SK-N-SH treated with all-trans-retinoic acid at 6 μM for 48 hours (cell line): ENCODE data around the gene URB2.
"Not testable (repeated sequence)": the region's sequence is repeated elsewhere in the genome, so short reads cannot be mapped to it uniquely, and the experiment has no call there.

ENCODE experiments used
- ATAC-seq: fragments of 200-7000 bp; cut with Tn5 transposase; 3 replicates; pipeline ENCODE4 v1.9.1; 2020; ENCODE audit warnings: mild to moderate bottlenecking, moderate library complexity
- ARNTL ChIP-seq: fragments of 450-650 bp; formaldehyde crosslinking; IDR thresholded peaks from 2 replicates; pipeline ENCODE4 v1.5.0; 2020; ENCODE audit warnings: low read depth, mild to moderate bottlenecking, moderate library complexity, borderline replicate concordance
- BACH2 ChIP-seq: fragments of 250-450 bp; sonication (Bioruptor Pico); IDR thresholded peaks from 2 replicates; pipeline ENCODE4 v1.9.0; 2021; ENCODE audit warnings: mild to moderate bottlenecking, borderline replicate concordance
- CREB5 ChIP-seq: fragments of 250-450 bp; sonication (Bioruptor Pico); IDR thresholded peaks from 2 replicates; pipeline ENCODE4 v1.5.1; 2020; ENCODE audit warnings: low read depth, mild to moderate bottlenecking, moderate library complexity
- CSDC2 ChIP-seq: fragments of 250-450 bp; sonication (Bioruptor Pico); IDR thresholded peaks from 2 replicates; pipeline ENCODE4 v1.5.0; 2020; ENCODE audit warnings: mild to moderate bottlenecking, moderate library complexity
- CSRNP3 ChIP-seq: fragments of 250-450 bp; sonication (Bioruptor Pico); IDR thresholded peaks from 2 replicates; pipeline ENCODE4 v1.5.1; 2021; ENCODE audit warnings: mild to moderate bottlenecking, moderate library complexity
- ESRRG ChIP-seq: fragments of 250-450 bp; sonication (Bioruptor Pico); IDR thresholded peaks from 2 replicates; pipeline ENCODE4 v1.6.1; 2021; ENCODE audit warnings: mild to moderate bottlenecking
- GLIS3 ChIP-seq: fragments of 250-450 bp; sonication (Bioruptor Pico); IDR thresholded peaks from 2 replicates; pipeline ENCODE4 v1.5.0; 2020; ENCODE audit warnings: mild to moderate bottlenecking, moderate library complexity
- ISL1 ChIP-seq: fragments of 250-450 bp; sonication (Bioruptor Pico); IDR thresholded peaks from 2 replicates; pipeline ENCODE4 v2.1.2; 2022; ENCODE audit warnings: mild to moderate bottlenecking, moderate library complexity
- OSR1 ChIP-seq: fragments of 250-450 bp; sonication (Bioruptor Pico); IDR thresholded peaks from 2 replicates; pipeline ENCODE4 v1.8.0; 2022; ENCODE audit warnings: moderate library complexity, mild to moderate bottlenecking, inconsistent platforms
- PPARA ChIP-seq: fragments of 250-450 bp; sonication (Bioruptor Pico); IDR thresholded peaks from 2 replicates; pipeline ENCODE4 v1.5.0; 2020; ENCODE audit warnings: mild to moderate bottlenecking, borderline replicate concordance
- TCF4 ChIP-seq: fragments of 250-450 bp; sonication (Bioruptor Pico); IDR thresholded peaks from 2 replicates; pipeline ENCODE4 v1.8.0; 2021; ENCODE audit warnings: mild to moderate bottlenecking, moderate library complexity, borderline replicate concordance
- TOX ChIP-seq: fragments of 250-450 bp; sonication (Bioruptor Pico); IDR thresholded peaks from 2 replicates; pipeline ENCODE4 v1.8.0; 2021; ENCODE audit warnings: mild to moderate bottlenecking, moderate library complexity, borderline replicate concordance
- ZNF565 ChIP-seq: fragments of 450-650 bp; formaldehyde crosslinking; conservative IDR thresholded peaks from 2 replicates; pipeline ENCODE4 v1.5.0; 2020; ENCODE audit warnings: low read depth, mild to moderate bottlenecking, moderate library complexity
- ZNF70 ChIP-seq: fragments of 450-650 bp; formaldehyde crosslinking; IDR thresholded peaks from 2 replicates; pipeline ENCODE4 v1.5.0; 2020; ENCODE audit warnings: mild to moderate bottlenecking, moderate library complexity
- ZNF8 ChIP-seq: fragments of 450-650 bp; formaldehyde crosslinking; IDR thresholded peaks from 2 replicates; pipeline ENCODE4 v1.5.0; 2020; ENCODE audit warnings: mild to moderate bottlenecking, moderate library complexity
- TF ChIP-seq, protein P1 (sequence below): fragments of 250-450 bp; sonication (Bioruptor Pico); IDR thresholded peaks from 2 replicates; pipeline ENCODE4 v1.8.0; 2020; ENCODE audit warnings: mild to moderate bottlenecking, moderate library complexity, borderline replicate concordance

URB2 gene

GRCh38 chr1:229590119-229590518, 35.9 kb upstream of the URB2 start:
- no peak for ATAC-seq
- TF ChIP-seq ZNF8 (no peak), ESRRG (CRISPR knock-in tag) (no peak), ZNF70 (CRISPR knock-in tag) (no peak), GLIS3 (CRISPR knock-in tag) (no peak), ISL1 (no peak), ZNF565 (no peak), BACH2 (CRISPR knock-in tag) (no peak), OSR1 (no peak), TOX (no peak), CSRNP3 (CRISPR knock-in tag) (no peak), PPARA (CRISPR knock-in tag) (no peak)
- TF ChIP-seq, all 23 proteins: peak for 0

- TF ChIP-seq ZNF8 (no peak), OSR1 (no peak)
- ATAC-seq: no peak
Measured at GRCh38 chr1:229593800-229594199, 32.2 kb upstream of the URB2 start.

GRCh38 chr1:229594227-229595008, 31.6 kb upstream of the URB2 start:
- no peak for ATAC-seq
- TF ChIP-seq CREB5 (no peak), ISL1 (no peak), GLIS3 (CRISPR knock-in tag) (no peak), PPARA (CRISPR knock-in tag) (no peak), ZNF8 (no peak), ESRRG (CRISPR knock-in tag) (no peak), CSRNP3 (CRISPR knock-in tag) (no peak), TCF4 (CRISPR knock-in tag) (no peak)
- TF ChIP-seq, protein P1, sequence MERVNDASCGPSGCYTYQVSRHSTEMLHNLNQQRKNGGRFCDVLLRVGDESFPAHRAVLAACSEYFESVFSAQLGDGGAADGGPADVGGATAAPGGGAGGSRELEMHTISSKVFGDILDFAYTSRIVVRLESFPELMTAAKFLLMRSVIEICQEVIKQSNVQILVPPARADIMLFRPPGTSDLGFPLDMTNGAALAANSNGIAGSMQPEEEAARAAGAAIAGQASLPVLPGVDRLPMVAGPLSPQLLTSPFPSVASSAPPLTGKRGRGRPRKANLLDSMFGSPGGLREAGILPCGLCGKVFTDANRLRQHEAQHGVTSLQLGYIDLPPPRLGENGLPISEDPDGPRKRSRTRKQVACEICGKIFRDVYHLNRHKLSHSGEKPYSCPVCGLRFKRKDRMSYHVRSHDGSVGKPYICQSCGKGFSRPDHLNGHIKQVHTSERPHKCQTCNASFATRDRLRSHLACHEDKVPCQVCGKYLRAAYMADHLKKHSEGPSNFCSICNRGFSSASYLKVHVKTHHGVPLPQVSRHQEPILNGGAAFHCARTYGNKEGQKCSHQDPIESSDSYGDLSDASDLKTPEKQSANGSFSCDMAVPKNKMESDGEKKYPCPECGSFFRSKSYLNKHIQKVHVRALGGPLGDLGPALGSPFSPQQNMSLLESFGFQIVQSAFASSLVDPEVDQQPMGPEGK (CRISPR knock-in tag): no peak
- TF ChIP-seq, all 23 proteins: peak for 0

GRCh38 chr1:229595876-229596275, 30.2 kb upstream of the URB2 start:
- ATAC-seq: not testable (repeated sequence)

DNA sequence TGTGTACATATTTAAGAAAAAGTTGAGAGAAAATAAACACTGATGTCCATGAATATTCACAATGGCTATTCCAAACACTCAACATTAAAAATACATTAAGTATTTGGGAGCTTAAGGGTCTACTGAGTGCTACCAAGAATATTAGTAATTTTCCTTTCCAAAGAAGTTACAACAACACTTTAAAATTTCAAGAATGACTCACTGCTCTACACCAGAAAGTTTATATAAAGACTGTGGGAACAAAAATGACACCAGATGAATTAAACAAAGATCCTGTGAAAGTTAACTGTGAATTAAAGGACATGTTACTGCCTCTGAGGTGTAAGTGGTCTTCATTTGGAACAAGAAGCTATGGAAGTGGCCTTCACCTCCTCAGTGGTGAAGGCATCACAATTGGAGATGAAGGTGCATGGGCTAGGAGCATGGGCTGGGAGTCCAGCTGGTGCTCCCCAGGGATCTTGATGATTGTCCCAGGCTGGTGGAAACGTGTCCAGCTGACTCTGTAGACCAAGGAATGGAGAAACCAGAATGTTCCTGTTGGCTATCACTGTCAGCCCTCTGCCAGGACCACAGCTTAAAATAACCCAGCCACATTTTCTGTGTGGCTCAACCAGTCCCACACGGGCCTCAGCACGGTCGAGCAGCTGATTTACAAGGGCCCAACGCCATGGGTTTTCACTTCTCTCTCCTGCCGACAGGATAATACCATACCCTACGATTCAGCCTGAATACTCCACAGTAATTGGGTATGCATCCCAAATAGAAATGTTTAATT, 28.9 kb upstream of the URB2 start:
- TF ChIP-seq, protein P1 (CRISPR knock-in tag): no peak
- no peak for TF ChIP-seq TOX
- TF ChIP-seq, all 23 proteins: peak for 0
- ATAC-seq: peak; percentile 57

DNA sequence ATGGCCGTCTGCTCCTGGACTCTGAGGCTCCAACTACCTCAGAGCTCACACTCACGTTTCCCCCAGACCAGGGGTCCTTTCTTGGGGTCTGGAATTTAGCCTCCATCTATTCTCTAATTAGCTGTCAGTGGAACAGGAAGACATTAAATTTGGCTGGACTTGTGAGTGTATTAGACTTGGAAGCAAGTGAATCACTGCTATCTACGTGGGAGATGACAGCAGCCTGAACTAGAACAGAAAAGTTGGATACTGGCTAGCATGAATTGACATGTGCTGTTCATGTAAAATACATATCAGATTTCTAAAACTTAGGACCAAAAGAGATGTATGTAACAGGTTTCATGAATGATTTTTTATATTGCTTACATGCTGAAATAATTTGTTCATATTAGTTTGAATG, 28.2 kb upstream of the URB2 start:
- no peak for ATAC-seq
- TF ChIP-seq, protein P1 (CRISPR knock-in tag): no peak
- TF ChIP-seq ZNF8 (no peak), TCF4 (CRISPR knock-in tag) (no peak), CSRNP3 (CRISPR knock-in tag) (no peak), CREB5 (no peak), PPARA (CRISPR knock-in tag) (no peak), ARNTL (CRISPR knock-in tag) (no peak), CSDC2 (no peak)
